HEK293 (cell line): ENCODE measurements around the gene CELA1.

Experiments used
- CTCF ChIA-PET: fragments of 350-600 bp; formaldehyde crosslinking; extraction: SDS; loops from one replicate; lab custom pipeline; 2021; ENCODE audit warnings: antibody characterized with exemption; lab: Yijun Ruan, JAX
- POLR2A ChIA-PET: fragments of 300-600 bp; formaldehyde crosslinking; extraction: SDS; loops from one replicate; lab custom pipeline; 2020; ENCODE audit warnings: antibody characterized with exemption, inconsistent platforms; lab: Yijun Ruan, JAX
- H3K27ac ChIP-seq: fragments of 200-500 bp; sonication (Bioruptor generic); 2 replicates; pipeline ENCODE4 v1.5.1; 2014; ENCODE audit warnings: low read depth, low read length, control low read depth, inconsistent platforms; ENCODE audit errors: extremely low read depth
- H3K36me3 ChIP-seq, 2 experiments: fragments of 200-500 bp in 1 of 2; sonication (Bioruptor generic) in 1 of 2; 1 replicate in 1 of 2; 2 replicates in 1 of 2; pipeline ENCODE4 v1.5.1; 2014 to 2017; ENCODE audit warnings: inconsistent platforms in 2 of 2, low read length in 2 of 2; ENCODE audit not compliant: control insufficient read depth in 2 of 2, insufficient read depth in 1 of 2
- H3K4me1 ChIP-seq: fragments of 200-500 bp; sonication (Bioruptor generic); 2 replicates; pipeline ENCODE4 v1.5.1; 2014; ENCODE audit warnings: mild to moderate bottlenecking, low read length, inconsistent platforms; ENCODE audit not compliant: control insufficient read depth, insufficient read depth
- H3K4me3 ChIP-seq: 2 replicates; pipeline ENCODE4 v1.5.1; 2011; ENCODE audit warnings: low read depth, mild to moderate bottlenecking, control low read depth, low read length, moderate library complexity
- H3K9me3 ChIP-seq: fragments of 200-500 bp; sonication (Bioruptor generic); 2 replicates; pipeline ENCODE4 v1.5.1; 2014; ENCODE audit warnings: low read depth, low read length, inconsistent platforms; ENCODE audit not compliant: control insufficient read depth, insufficient read depth
- GFI1B ChIP-seq: fragments of 450-650 bp; formaldehyde crosslinking; IDR thresholded peaks from 2 replicates; pipeline ENCODE4 v1.5.1; 2016; ENCODE audit warnings: missing biosample characterization, missing genetic modification characterization
- GLIS2 ChIP-seq: fragments of 450-650 bp; formaldehyde crosslinking; IDR thresholded peaks from 2 replicates; pipeline ENCODE4 v1.5.1; 2016; ENCODE audit warnings: missing biosample characterization, missing genetic modification characterization
- IKZF3 ChIP-seq: fragments of 450-650 bp; IDR thresholded peaks from 2 replicates; pipeline ENCODE4 v1.5.0; 2018; ENCODE audit warnings: missing biosample characterization, mild to moderate bottlenecking, missing genetic modification characterization, moderate library complexity
- ZEB2 ChIP-seq: fragments of 450-650 bp; formaldehyde crosslinking; IDR thresholded peaks from 2 replicates; pipeline ENCODE4 v1.5.1; 2016; ENCODE audit warnings: missing biosample characterization, missing genetic modification characterization
- ZNF112 ChIP-seq: fragments of 450-650 bp; formaldehyde crosslinking; IDR thresholded peaks from 2 replicates; pipeline ENCODE4 v1.5.0; 2017; ENCODE audit warnings: missing biosample characterization, missing genetic modification characterization
- ZNF146 ChIP-seq: fragments of 450-650 bp; formaldehyde crosslinking; IDR thresholded peaks from 2 replicates; pipeline ENCODE4 v1.5.1; 2016; ENCODE audit warnings: missing biosample characterization, missing genetic modification characterization
- ZNF174 ChIP-seq: fragments of 450-650 bp; formaldehyde crosslinking; IDR thresholded peaks from 2 replicates; pipeline ENCODE4 v1.5.0; 2017; ENCODE audit warnings: missing biosample characterization, mild to moderate bottlenecking, missing genetic modification characterization
- ZNF354C ChIP-seq: fragments of 450-650 bp; formaldehyde crosslinking; IDR thresholded peaks from 2 replicates; pipeline ENCODE4 v1.5.1; 2016; ENCODE audit warnings: missing biosample characterization, missing genetic modification characterization, low read depth, borderline replicate concordance
- ZNF391 ChIP-seq: fragments of 450-650 bp; formaldehyde crosslinking; IDR thresholded peaks from 2 replicates; pipeline ENCODE4 v1.5.1; 2016; ENCODE audit warnings: low read depth, missing biosample characterization, missing genetic modification characterization, borderline replicate concordance
- ZNF600 ChIP-seq: fragments of 450-650 bp; formaldehyde crosslinking; IDR thresholded peaks from 2 replicates; pipeline ENCODE4 v1.5.1; 2016; ENCODE audit warnings: missing biosample characterization, missing genetic modification characterization
- ZNF704 ChIP-seq: fragments of 450-650 bp; formaldehyde crosslinking; IDR thresholded peaks from 2 replicates; pipeline ENCODE4 v1.5.1; 2016; ENCODE audit warnings: missing biosample characterization, missing genetic modification characterization
- ZNF768 ChIP-seq: fragments of 450-650 bp; formaldehyde crosslinking; IDR thresholded peaks from 2 replicates; pipeline ENCODE4 v1.5.1; 2018; ENCODE audit warnings: missing biosample characterization, mild to moderate bottlenecking, missing genetic modification characterization
- ZNF785 ChIP-seq: fragments of 450-650 bp; formaldehyde crosslinking; IDR thresholded peaks from 2 replicates; pipeline ENCODE4 v1.5.1; 2016; ENCODE audit warnings: missing biosample characterization, missing genetic modification characterization
- ZNF843 ChIP-seq: fragments of 450-650 bp; formaldehyde crosslinking; IDR thresholded peaks from 2 replicates; pipeline ENCODE4 v1.5.1; 2016; ENCODE audit warnings: missing biosample characterization, missing genetic modification characterization
- ZSCAN18 ChIP-seq: fragments of 450-650 bp; formaldehyde crosslinking; IDR thresholded peaks from 2 replicates; pipeline ENCODE4 v1.5.1; 2016; ENCODE audit warnings: missing biosample characterization, missing genetic modification characterization
- ZSCAN23 ChIP-seq: fragments of 450-650 bp; formaldehyde crosslinking; IDR thresholded peaks from 2 replicates; pipeline ENCODE4 v1.5.1; 2016; ENCODE audit warnings: missing biosample characterization, missing genetic modification characterization
- TF ChIP-seq, protein P1 (sequence below): fragments of 450-650 bp; formaldehyde crosslinking; IDR thresholded peaks from 2 replicates; pipeline ENCODE4; 2016; ENCODE audit warnings: missing biosample characterization, missing genetic modification characterization
- TF ChIP-seq, protein P2 (sequence below): fragments of 450-650 bp; formaldehyde crosslinking; IDR thresholded peaks from 2 replicates; pipeline ENCODE4 v1.5.1; 2016; ENCODE audit warnings: missing biosample characterization, missing genetic modification characterization
- TF ChIP-seq, protein P3 (sequence below): fragments of 450-650 bp; formaldehyde crosslinking; IDR thresholded peaks from 2 replicates; pipeline ENCODE4 v1.5.0; 2017; ENCODE audit warnings: missing biosample characterization, missing genetic modification characterization, borderline replicate concordance

The CELA1 gene

DNA sequence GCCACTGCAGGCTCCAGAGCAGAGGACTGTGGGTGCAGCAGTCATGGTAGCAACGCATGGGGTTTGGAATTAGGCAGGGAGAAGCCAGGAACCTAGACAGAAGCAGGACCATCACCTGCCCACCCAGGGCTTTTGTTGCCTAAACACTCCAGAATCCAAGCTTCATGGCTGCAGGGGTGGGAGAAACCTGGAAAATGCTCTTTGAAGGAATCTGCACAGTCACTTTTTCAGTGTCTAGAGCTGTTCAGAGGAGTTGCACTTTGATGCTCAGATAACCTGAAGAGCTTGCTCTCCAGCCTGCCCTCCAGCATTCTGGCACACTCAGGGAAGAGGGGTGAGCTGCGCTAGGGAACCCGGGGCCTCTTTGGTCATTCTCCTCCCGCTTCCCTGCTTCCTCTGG, 1.6 kb upstream of the CELA1 start:
- Histone ChIP-seq H3K36me3 (no peaks in the 10 kb centered on the region), H3K27ac (no peak overlapping the region), H3K9me3 (no peaks in the 10 kb centered on the region)
- TF ChIP-seq GFI1B (tag by site-specific recombination), result no peak
- no peak for TF ChIP-seq ZNF600 (tag by site-specific recombination)
- TF ChIP-seq, protein P1, sequence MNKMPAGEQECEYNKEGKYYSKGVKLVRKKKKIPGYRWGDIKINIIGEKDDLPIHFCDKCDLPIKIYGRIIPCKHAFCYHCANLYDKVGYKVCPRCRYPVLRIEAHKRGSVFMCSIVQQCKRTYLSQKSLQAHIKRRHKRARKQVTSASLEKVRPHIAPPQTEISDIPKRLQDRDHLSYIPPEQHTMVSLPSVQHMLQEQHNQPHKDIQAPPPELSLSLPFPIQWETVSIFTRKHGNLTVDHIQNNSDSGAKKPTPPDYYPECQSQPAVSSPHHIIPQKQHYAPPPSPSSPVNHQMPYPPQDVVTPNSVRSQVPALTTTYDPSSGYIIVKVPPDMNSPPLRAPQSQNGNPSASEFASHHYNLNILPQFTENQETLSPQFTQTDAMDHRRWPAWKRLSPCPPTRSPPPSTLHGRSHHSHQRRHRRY (tag by site-specific recombination), result no peak
- no peak for TF ChIP-seq IKZF3
- TF ChIP-seq ZNF768 (tag by site-specific recombination), result no peak
- no peak for TF ChIP-seq ZNF391 (tag by site-specific recombination)
- TF ChIP-seq, protein P2, sequence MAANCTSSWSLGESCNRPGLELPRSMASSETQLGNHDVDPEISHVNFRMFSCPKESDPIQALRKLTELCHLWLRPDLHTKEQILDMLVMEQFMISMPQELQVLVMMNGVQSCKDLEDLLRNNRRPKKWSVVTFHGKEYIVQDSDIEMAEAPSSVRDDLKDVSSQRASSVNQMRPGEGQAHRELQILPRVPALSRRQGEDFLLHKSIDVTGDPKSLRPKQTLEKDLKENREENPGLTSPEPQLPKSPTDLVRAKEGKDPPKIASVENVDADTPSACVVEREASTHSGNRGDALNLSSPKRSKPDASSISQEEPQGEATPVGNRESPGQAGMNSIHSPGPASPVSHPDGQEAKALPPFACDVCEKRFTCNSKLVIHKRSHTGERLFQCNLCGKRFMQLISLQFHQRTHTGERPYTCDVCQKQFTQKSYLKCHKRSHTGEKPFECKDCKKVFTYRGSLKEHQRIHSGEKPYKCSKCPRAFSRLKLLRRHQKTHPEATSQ (tag by site-specific recombination), result no peak
- TF ChIP-seq ZNF843 (tag by site-specific recombination), result no peak
- no peak for TF ChIP-seq ZSCAN18 (tag by site-specific recombination)
- no peak for TF ChIP-seq ZNF112 (tag by site-specific recombination)
- TF ChIP-seq, all 188 proteins: peak for 0
- H3K4me3 ChIP-seq, result no peak overlapping the region
- ChIA-PET CTCF (no interaction called here), POLR2A (no interaction called here)
- no peaks in the 10 kb centered on the region; the same call in 1 of the 2 replicates for H3K4me1 ChIP-seq

DNA sequence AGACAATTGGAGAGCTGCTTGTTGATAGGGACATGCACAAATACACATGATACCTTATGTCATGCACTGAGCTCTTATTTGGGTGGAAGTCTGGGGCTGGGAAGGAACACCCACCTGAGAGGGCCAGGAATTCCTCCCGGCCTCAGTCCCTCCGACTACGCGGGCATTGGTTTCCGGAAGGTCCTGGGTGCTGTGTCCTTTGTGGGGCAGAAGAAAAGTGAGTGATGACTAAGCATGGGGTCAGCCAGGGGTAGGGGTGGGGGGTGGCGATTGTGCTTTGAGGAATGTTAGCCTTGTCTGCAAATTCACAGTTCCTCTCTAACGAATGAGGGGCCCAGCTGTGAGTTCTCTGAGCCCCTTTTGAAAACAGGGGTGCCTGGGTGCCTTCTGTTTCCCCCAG, 798 bp downstream of the CELA1 start:
- no peak for TF ChIP-seq ZEB2 (tag by site-specific recombination)
- no peak for TF ChIP-seq GLIS2 (tag by site-specific recombination)
- TF ChIP-seq ZSCAN23, result no peak
- TF ChIP-seq, protein P3, sequence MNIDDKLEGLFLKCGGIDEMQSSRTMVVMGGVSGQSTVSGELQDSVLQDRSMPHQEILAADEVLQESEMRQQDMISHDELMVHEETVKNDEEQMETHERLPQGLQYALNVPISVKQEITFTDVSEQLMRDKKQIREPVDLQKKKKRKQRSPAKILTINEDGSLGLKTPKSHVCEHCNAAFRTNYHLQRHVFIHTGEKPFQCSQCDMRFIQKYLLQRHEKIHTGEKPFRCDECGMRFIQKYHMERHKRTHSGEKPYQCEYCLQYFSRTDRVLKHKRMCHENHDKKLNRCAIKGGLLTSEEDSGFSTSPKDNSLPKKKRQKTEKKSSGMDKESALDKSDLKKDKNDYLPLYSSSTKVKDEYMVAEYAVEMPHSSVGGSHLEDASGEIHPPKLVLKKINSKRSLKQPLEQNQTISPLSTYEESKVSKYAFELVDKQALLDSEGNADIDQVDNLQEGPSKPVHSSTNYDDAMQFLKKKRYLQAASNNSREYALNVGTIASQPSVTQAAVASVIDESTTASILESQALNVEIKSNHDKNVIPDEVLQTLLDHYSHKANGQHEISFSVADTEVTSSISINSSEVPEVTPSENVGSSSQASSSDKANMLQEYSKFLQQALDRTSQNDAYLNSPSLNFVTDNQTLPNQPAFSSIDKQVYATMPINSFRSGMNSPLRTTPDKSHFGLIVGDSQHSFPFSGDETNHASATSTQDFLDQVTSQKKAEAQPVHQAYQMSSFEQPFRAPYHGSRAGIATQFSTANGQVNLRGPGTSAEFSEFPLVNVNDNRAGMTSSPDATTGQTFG, result no peak
- TF ChIP-seq ZNF174 (tag by site-specific recombination), result no peak
- no peak for TF ChIP-seq ZNF146
- no peak for TF ChIP-seq ZNF785 (tag by site-specific recombination)
- no peak for TF ChIP-seq ZNF354C (tag by site-specific recombination)
- no peak for TF ChIP-seq ZNF704
- H3K4me1 ChIP-seq, result no peaks in the 10 kb centered on the region
- no peaks in the 10 kb centered on the region for H3K36me3 ChIP-seq
- no peak overlapping the region for H3K27ac ChIP-seq
- CTCF ChIA-PET, result interaction anchor here (0.8 to 1.0 kb wide), 2 partner anchors 83 to 581 kb away, joined by 3 read pairs; no protein-coding TSS in a partner anchor
- POLR2A ChIA-PET, result interaction anchor here (0.5 kb wide), 1 partner anchor 1477 kb away, joined by 4 read pairs; no protein-coding TSS in a partner anchor
- H3K9me3 ChIP-seq, result no peaks in the 10 kb centered on the region
- H3K4me3 ChIP-seq, result no peak overlapping the region
